ENCODE data around the gene C12orf76. TPM values are rescaled to one million over a fixed set of nuclear protein-coding genes. Genes with fewer than 3 reads are reported as not detected.

Gene C12orf76
- total RNA-seq (10 to 100 TPM in 3 of 4 donors, 1 to 10 TPM in 1; 9.6 to 20.1 (median 17.0) TPM), polyA plus RNA-seq (10 to 100 TPM in 1 of 3 donors, 1 to 10 TPM in 2; 3.0 to 11.3 (median 8.4) TPM)

DNA sequence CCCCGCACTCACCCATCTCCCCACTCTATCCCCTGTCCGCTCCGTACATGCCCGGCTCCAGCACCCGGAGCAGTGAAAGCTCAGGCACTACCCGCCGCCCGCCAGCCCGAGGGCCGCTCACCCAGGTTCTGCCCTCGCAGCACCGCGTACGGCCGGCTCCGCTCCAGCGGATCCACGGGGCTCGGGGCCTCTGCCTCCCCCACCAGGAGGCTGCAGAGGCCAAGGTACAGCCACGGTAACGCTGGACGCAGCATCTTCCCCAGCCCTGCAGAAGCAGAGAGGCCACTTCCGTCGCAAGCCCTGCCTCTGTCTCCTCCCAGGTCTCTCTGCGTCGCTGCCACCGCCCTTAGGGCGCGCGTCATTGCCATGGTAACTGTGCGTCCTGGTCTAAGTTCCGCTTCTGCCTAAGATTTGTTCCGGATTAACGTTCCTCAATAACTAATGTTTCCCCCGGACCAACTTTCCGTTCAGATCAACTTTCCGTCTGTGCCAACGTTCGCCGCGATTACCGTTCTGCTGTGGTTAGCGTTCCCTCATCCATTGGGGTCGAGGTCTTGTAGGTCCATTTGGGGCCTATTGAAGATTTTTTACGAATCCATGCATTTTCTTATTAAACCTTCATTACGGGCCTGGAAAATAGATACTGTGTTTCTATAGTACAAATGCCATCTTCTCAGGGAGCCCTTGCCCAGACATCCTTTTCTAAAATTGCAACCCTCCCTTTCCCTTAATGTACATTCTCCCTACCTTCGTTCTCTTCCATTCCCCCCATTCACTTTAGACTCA is at the start of gene C12orf76:
TSS of gene C12orf76 (minus strand) at position 281 of the 786 bp plus-strand sequence. CDS start at position 254, 27 bp downstream.
- peak; percentile 96 for DNase-seq
- H3K27me3 ChIP-seq, result no peaks in the 10 kb centered on the region
- intact Hi-C loops (cut with DNase I), result no loop called here
- no peaks in the 10 kb centered on the region for H3K9me3 ChIP-seq
- H3K36me3 ChIP-seq, result no peaks in the 10 kb centered on the region
- 2% methylated on average over 47 of the region's 47 CpGs for WGBS, 2 donors
- TF ChIP-seq EP300 (IDR thresholded peaks at IDR 0.05) (no peak), POLR2A (IDR thresholded peaks at IDR 0.05) (peak; percentile 11 to 35), POLR2AphosphoS5 (IDR thresholded peaks at IDR 0.05) (peak; percentile 47 to 79 (median 78))
- peak within 1 kb of the TSS; percentile 75 to 77 (median 75) for H3K27ac ChIP-seq
- peak within 1 kb of the TSS; percentile 48 to 68 (median 63) for H3K4me3 ChIP-seq
- peaks cover 0 to 26% (median 21%) of the 10 kb centered on the region in 4 donors for H3K4me1 ChIP-seq

GRCh38 chr12:110093631-110094311 is 45.4 kb upstream of the C12orf76 start:
- H3K9me3 ChIP-seq, result no peaks in the 10 kb centered on the region
- H3K4me1 ChIP-seq, result no peaks in the 10 kb centered on the region
- H3K27me3 ChIP-seq, result no peaks in the 10 kb centered on the region
- H3K27ac ChIP-seq, result no peak overlapping the region
- TF ChIP-seq CTCF (IDR thresholded peaks at IDR 0.05) (no peak), POLR2AphosphoS5 (IDR thresholded peaks at IDR 0.05) (no peak), EP300 (IDR thresholded peaks at IDR 0.05) (no peak), POLR2A (IDR thresholded peaks at IDR 0.05) (no peak)
- H3K36me3 ChIP-seq, result no peaks in the 10 kb centered on the region
- intact Hi-C loops (cut with DNase I), result no loop called here
- H3K4me3 ChIP-seq, result no peak overlapping the region
- WGBS, 2 donors, result 30 to 55% methylated on average over 7 of the region's 7 CpGs
- DNase-seq, result no peak

- Histone ChIP-seq H3K36me3 (no peaks in the 10 kb centered on the region), H3K27ac (no peak overlapping the region), H3K27me3 (no peaks in the 10 kb centered on the region), H3K9me3 (no peaks in the 10 kb centered on the region), H3K4me1 (no peaks in the 10 kb centered on the region), H3K4me3 (no peak overlapping the region)
- WGBS, 2 donors, result 69 to 89% methylated on average over 3 of the region's 3 CpGs
- TF ChIP-seq POLR2A (IDR thresholded peaks at IDR 0.05), result no peak
- no peak for TF ChIP-seq EP300 (IDR thresholded peaks at IDR 0.05)
- TF ChIP-seq CTCF (IDR thresholded peaks at IDR 0.05), result no peak
- no peak for TF ChIP-seq POLR2AphosphoS5 (IDR thresholded peaks at IDR 0.05)
- intact Hi-C loops (cut with DNase I), result no loop called here
- DNase-seq, result no peak
Observed at GRCh38 chr12:110091136-110091711, 42.9 kb upstream of the C12orf76 start.

- 75 to 78% methylated on average over 8 of the region's 8 CpGs for WGBS, 2 donors
Observed at GRCh38 chr12:110090266-110091135, 42.2 kb upstream of the C12orf76 start.

More at GRCh38 chr12:110090266-110091135, 42.2 kb upstream of the C12orf76 start:
- DNase-seq, result no peak
- no peaks in the 10 kb centered on the region for H3K9me3 ChIP-seq
- H3K27me3 ChIP-seq, result no peaks in the 10 kb centered on the region
- H3K27ac ChIP-seq, result no peak overlapping the region
- intact Hi-C loops (cut with DNase I), result no loop called here
- no peaks in the 10 kb centered on the region for H3K36me3 ChIP-seq
- H3K4me1 ChIP-seq, result no peaks in the 10 kb centered on the region
- no peak for TF ChIP-seq CTCF (IDR thresholded peaks at IDR 0.05)
- TF ChIP-seq POLR2A (IDR thresholded peaks at IDR 0.05), result no peak
- no peak overlapping the region for H3K4me3 ChIP-seq

Data from sigmoid colon (tissue), 7 donors.